NT2/D1 (cell line): ENCODE data around the gene TECRL.

Experiments used
- DNase-seq: peaks from one replicate; pipeline ENCODE4 v3.0.0-alpha.2; 2011; ENCODE audit warnings: low read depth, low spot score
- H3K27me3 ChIP-seq: 2 replicates; pipeline ENCODE4 v1.6.0; 2011; ENCODE audit warnings: mild to moderate bottlenecking; ENCODE audit not compliant: insufficient read length, insufficient read depth
- H3K36me3 ChIP-seq: 2 replicates; pipeline ENCODE4 v1.6.1; 2011; ENCODE audit warnings: mild to moderate bottlenecking, low read length, mixed read lengths; ENCODE audit not compliant: insufficient read depth, insufficient read length
- H3K4me1 ChIP-seq: 2 replicates; pipeline ENCODE4 v1.5.1; 2011; ENCODE audit not compliant: insufficient read depth, insufficient read length
- H3K4me3 ChIP-seq: 2 replicates; pipeline ENCODE4 v1.5.1; 2011; ENCODE audit warnings: low read depth; ENCODE audit not compliant: insufficient read length
- H3K9ac ChIP-seq: 2 replicates; pipeline ENCODE4 v1.6.0; 2011; ENCODE audit warnings: low read depth; ENCODE audit not compliant: insufficient read length
- H3K9me3 ChIP-seq: 2 replicates; pipeline ENCODE4 v1.5.1; 2011; ENCODE audit warnings: mild to moderate bottlenecking, low read length; ENCODE audit not compliant: insufficient read depth
- SUZ12 ChIP-seq: IDR thresholded peaks from 2 replicates; pipeline ENCODE4 v1.6.1; 2011; ENCODE audit not compliant: insufficient read length, insufficient read depth; ENCODE audit errors: extremely low read depth
- YY1 ChIP-seq: IDR thresholded peaks from 2 replicates; pipeline ENCODE4 v1.6.1; 2011; ENCODE audit not compliant: insufficient read length, insufficient read depth
- ZNF274 ChIP-seq: IDR thresholded peaks from 2 replicates; pipeline ENCODE4 v1.6.1; 2011; ENCODE audit warnings: mild to moderate bottlenecking, low read depth, low read length

The TECRL gene

DNA sequence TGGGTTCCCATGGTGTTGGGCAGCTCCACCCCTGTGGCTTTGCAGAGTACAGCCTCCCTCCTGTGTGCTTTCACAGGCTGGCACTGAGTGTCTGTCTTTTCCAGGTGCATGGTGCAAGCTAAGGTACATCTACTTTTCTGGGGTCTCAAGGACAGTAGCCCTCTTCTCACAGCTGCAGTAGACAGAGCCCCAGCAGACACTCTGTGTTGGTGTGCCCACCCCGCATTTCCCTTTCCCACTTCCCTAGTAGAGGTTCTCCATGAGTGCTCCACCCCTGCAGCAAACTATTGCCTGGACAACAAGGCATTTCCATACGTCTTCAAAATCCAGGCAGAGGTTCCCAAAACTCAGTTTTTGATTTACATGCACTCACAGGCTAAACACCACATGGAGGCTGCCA, 143.0 kb downstream of the TECRL start:
- no peaks in the 10 kb centered on the region for H3K27me3 ChIP-seq
- H3K4me1 ChIP-seq: no peaks in the 10 kb centered on the region
- H3K9ac ChIP-seq: no peak overlapping the region
- H3K36me3 ChIP-seq: no peaks in the 10 kb centered on the region
- no peak overlapping the region for H3K4me3 ChIP-seq
- DNase-seq: no peak
- no peak for TF ChIP-seq SUZ12
- H3K9me3 ChIP-seq: peaks cover 9% of the 10 kb centered on the region; the same call in 1 of the 2 replicates

GRCh38 chr4:64251781-64252180, 157.5 kb downstream of the TECRL start:
- Histone ChIP-seq H3K9me3 (no peaks in the 10 kb centered on the region), H3K9ac (no peak overlapping the region), H3K4me1 (no peaks in the 10 kb centered on the region), H3K4me3 (no peak overlapping the region), H3K27me3 (no peaks in the 10 kb centered on the region), H3K36me3 (no peaks in the 10 kb centered on the region)
- no peak for DNase-seq
- TF ChIP-seq YY1 (no peak), ZNF274 (no peak), SUZ12 (no peak)

DNA sequence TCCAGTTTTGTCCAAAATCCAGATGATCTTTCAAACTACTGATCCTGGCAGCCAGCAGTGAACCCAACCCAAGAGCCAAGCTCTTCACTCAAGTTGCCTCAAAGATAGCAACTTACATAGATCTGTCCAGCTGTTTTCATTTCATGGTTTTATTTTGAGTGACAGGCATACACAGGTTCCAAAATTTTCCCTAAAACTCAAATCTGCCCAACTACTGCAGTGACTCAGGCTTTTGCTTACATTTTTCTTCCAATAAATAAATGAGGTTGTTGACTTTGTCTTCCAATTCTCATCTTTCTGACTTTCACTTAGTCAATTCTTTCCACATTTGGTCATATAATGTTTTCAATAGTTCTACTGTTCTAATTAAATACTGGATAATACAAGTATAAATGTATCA, 158.8 kb downstream of the TECRL start:
- no peak overlapping the region for H3K9ac ChIP-seq
- H3K4me1 ChIP-seq: no peaks in the 10 kb centered on the region
- H3K9me3 ChIP-seq: no peaks in the 10 kb centered on the region
- no peak for TF ChIP-seq ZNF274
- no peak for TF ChIP-seq SUZ12
- TF ChIP-seq YY1: no peak
- no peaks in the 10 kb centered on the region for H3K27me3 ChIP-seq
- no peak for DNase-seq
- H3K4me3 ChIP-seq: no peak overlapping the region
- H3K36me3 ChIP-seq: no peaks in the 10 kb centered on the region

GRCh38 chr4:64250061-64250460, 159.2 kb downstream of the TECRL start:
- H3K9ac ChIP-seq: no peak overlapping the region
- no peak overlapping the region for H3K4me3 ChIP-seq
- TF ChIP-seq SUZ12 (no peak), ZNF274 (no peak), YY1 (no peak)
- H3K36me3 ChIP-seq: no peaks in the 10 kb centered on the region
- H3K27me3 ChIP-seq: no peaks in the 10 kb centered on the region
- no peaks in the 10 kb centered on the region for H3K4me1 ChIP-seq
- no peaks in the 10 kb centered on the region for H3K9me3 ChIP-seq
- no peak for DNase-seq

DNA sequence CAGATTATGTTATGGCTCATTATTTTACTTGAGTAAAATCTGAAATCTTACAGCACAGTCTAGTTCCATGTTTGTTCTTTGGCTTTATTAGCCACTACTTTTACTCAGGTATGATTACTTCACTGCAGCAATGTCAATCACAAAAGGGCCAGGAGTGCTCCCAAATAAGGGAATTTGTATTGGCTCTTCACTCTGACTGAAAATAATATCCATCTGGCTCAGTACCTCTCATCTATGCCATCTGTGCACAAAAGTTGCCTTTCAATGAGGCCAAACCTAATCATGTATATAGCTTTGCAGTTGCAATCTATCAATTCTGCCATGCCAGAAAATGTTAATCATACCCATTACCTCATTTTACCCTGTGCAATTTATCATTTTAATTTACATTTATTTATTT, 161.1 kb downstream of the TECRL start:
- H3K36me3 ChIP-seq: no peaks in the 10 kb centered on the region
- no peak overlapping the region for H3K9ac ChIP-seq
- H3K27me3 ChIP-seq: no peaks in the 10 kb centered on the region
- TF ChIP-seq ZNF274 (no peak), YY1 (no peak), SUZ12 (no peak)
- no peaks in the 10 kb centered on the region for H3K4me1 ChIP-seq
- no peak for DNase-seq
- H3K4me3 ChIP-seq: no peak overlapping the region
- no peaks in the 10 kb centered on the region for H3K9me3 ChIP-seq

DNA sequence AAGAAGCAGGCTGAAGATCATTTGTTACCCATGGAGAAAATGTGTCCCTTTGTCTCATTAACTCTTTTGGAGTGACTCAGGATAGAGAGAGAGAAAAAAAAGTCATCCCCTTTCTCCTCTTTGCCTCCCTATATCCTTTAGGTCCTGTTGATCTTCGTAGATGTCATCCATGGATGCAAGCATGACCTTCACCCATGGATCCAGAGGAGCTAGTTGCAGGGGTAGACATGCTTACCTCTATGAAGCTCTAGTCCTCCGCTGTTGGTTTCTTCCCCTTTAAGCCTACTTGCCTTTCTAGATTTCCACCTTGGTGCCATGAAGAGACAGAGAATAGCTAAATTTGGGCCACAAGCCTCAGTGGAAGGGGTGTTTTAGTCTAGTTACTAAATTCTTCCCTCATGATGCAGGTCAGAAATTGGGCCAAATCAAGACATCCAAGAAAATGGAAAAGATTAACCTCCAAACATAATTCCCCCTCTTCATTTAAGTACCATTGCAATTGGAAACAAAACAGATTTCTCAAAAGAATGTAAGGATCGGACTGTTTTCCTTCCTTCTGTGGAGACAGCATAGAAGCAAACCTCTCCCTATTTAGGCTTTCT, 178.4 kb downstream of the TECRL start:
- Histone ChIP-seq H3K9me3 (peaks cover 57% of the 10 kb centered on the region), H3K27me3 (no peaks in the 10 kb centered on the region), H3K9ac (no peak overlapping the region), H3K4me3 (no peak overlapping the region), H3K4me1 (no peaks in the 10 kb centered on the region), H3K36me3 (no peaks in the 10 kb centered on the region)
- DNase-seq: no peak
- TF ChIP-seq YY1 (no peak), ZNF274 (no peak), SUZ12 (no peak)
